HepG2 (cell line): ENCODE measurements around the gene MKS1. TPM values are rescaled to one million over a fixed set of nuclear protein-coding genes. Genes with fewer than 3 reads are reported as not detected.

Source experiments
- ETV6 ChIP-seq: sonication (generic); formaldehyde crosslinking; conservative IDR thresholded peaks from 2 replicates; pipeline ENCODE4 v1.4.0; 2020; ENCODE audit warnings: missing genetic modification reagents
- RARA ChIP-seq: IDR thresholded peaks from 2 replicates; pipeline ENCODE4 v1.6.1; 2016; ENCODE audit warnings: missing genetic modification reagents, missing compliant biosample characterization
- SRSF9 ChIP-seq: fragments of 200-400 bp; formaldehyde crosslinking; IDR thresholded peaks from 2 replicates; pipeline ENCODE4 v1.6.1; 2018; ENCODE audit warnings: borderline replicate concordance, mild to moderate bottlenecking, low read depth, low read length; ENCODE audit not compliant: insufficient read depth, poor library complexity, severe bottlenecking
- TEAD3 ChIP-seq: optimal IDR thresholded peaks from 2 replicates; pipeline ENCODE3; 2016; ENCODE audit warnings: borderline replicate concordance
- ZNF446 ChIP-seq: sonication (generic); formaldehyde crosslinking; IDR thresholded peaks from 2 replicates; pipeline ENCODE4 v1.5.0; 2020; ENCODE audit warnings: mild to moderate bottlenecking, missing genetic modification reagents
- polyA plus RNA-seq, 8 experiments: library from polyadenylated mRNA; depleted of rRNA in 3 of 8; stranded (reverse) in 7 of 8; unstranded in 1 of 8; fragments of >200 nt; fragmentation: Illumina TruSeq in 4 of 8; extraction: Trizol in 4 of 8; gene quantifications; 2 replicates each; pipeline versions ENCODE4 v1.2.1 to v1.2.3, GENCODE V29; 2011 to 2016; ENCODE audit warnings: low read depth in 4 of 8, missing spikeins in 1 of 8, mixed read lengths in 1 of 8; ENCODE audit not compliant: insufficient read depth in 1 of 8
- total RNA-seq, 5 experiments: library from RNA; depleted of rRNA; stranded (reverse); fragments of >200 nt; fragmentation: Illumina TruSeq; extraction: Trizol; gene quantifications; 2 replicates each; pipeline ENCODE4 v1.2.3, GENCODE V29; 2016; ENCODE audit warnings: low read depth in 1 of 5
- TF ChIP-seq, protein P1 (sequence below): sonication (generic); formaldehyde crosslinking; IDR thresholded peaks from 2 replicates; pipeline ENCODE4 v1.5.0; 2020; ENCODE audit warnings: mild to moderate bottlenecking, missing genetic modification reagents, borderline replicate concordance
- TF ChIP-seq, protein P2 (sequence below): IDR thresholded peaks from 2 replicates; pipeline ENCODE4 v1.6.1; 2016; ENCODE audit warnings: missing genetic modification reagents, missing compliant biosample characterization
- TF ChIP-seq, protein P3 (sequence below): sonication (generic); formaldehyde crosslinking; conservative IDR thresholded peaks from 2 replicates; pipeline ENCODE4 v1.5.0; 2020; ENCODE audit warnings: missing genetic modification reagents
- TF ChIP-seq, protein P4 (sequence below): IDR thresholded peaks from 2 replicates; pipeline ENCODE4 v1.6.1; 2016; ENCODE audit warnings: missing compliant biosample characterization, missing genetic modification reagents, borderline replicate concordance
- TF ChIP-seq, protein P5 (sequence below): IDR thresholded peaks from 2 replicates; pipeline ENCODE4 v1.4.0; 2020; ENCODE audit warnings: mild to moderate bottlenecking, missing genetic modification reagents

Gene MKS1
- total and polyA plus RNA-seq, 2 of the 13 experiments (the other 11 are each of a cell fraction or from before 2014, with no cell fraction given): 16.1 to 26.3 TPM

DNA sequence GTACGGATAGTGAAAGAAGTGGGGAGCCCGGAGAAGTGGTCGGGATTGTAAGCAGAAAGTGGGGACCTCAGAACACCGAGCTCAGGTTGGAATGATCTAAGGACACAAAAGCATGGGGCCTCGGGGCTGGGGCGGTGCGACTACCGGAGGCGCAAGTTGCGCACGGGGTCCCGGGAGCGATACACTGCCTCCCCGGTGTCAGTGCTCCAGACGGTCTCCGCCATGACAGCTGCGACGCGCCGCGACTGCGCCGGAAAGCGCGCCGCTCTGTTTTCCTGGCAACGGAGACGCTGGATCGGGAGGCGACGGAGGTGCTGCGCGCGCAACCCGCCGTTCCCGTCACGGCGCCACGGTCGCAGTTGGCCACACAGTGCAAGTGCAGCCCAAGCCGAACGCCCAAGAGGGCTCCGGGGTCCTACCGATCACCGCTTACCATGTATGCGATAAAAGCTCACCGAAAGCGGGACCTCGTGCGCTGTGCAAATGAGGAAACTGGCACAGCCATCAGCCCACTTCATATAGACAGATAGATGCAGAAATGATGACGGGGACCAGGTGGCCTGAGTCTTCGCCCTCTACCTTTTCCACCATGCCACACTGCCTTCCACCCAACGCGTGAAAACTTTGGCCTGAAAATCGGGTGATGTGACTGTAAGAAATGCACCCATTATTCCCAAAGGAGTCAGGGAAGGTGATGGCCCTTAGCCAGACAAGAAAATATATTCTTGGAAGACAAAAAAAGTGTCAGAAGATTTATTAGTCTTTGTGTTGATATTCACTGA lies at the start of gene MKS1 (continued):
- TF ChIP-seq, protein P1, sequence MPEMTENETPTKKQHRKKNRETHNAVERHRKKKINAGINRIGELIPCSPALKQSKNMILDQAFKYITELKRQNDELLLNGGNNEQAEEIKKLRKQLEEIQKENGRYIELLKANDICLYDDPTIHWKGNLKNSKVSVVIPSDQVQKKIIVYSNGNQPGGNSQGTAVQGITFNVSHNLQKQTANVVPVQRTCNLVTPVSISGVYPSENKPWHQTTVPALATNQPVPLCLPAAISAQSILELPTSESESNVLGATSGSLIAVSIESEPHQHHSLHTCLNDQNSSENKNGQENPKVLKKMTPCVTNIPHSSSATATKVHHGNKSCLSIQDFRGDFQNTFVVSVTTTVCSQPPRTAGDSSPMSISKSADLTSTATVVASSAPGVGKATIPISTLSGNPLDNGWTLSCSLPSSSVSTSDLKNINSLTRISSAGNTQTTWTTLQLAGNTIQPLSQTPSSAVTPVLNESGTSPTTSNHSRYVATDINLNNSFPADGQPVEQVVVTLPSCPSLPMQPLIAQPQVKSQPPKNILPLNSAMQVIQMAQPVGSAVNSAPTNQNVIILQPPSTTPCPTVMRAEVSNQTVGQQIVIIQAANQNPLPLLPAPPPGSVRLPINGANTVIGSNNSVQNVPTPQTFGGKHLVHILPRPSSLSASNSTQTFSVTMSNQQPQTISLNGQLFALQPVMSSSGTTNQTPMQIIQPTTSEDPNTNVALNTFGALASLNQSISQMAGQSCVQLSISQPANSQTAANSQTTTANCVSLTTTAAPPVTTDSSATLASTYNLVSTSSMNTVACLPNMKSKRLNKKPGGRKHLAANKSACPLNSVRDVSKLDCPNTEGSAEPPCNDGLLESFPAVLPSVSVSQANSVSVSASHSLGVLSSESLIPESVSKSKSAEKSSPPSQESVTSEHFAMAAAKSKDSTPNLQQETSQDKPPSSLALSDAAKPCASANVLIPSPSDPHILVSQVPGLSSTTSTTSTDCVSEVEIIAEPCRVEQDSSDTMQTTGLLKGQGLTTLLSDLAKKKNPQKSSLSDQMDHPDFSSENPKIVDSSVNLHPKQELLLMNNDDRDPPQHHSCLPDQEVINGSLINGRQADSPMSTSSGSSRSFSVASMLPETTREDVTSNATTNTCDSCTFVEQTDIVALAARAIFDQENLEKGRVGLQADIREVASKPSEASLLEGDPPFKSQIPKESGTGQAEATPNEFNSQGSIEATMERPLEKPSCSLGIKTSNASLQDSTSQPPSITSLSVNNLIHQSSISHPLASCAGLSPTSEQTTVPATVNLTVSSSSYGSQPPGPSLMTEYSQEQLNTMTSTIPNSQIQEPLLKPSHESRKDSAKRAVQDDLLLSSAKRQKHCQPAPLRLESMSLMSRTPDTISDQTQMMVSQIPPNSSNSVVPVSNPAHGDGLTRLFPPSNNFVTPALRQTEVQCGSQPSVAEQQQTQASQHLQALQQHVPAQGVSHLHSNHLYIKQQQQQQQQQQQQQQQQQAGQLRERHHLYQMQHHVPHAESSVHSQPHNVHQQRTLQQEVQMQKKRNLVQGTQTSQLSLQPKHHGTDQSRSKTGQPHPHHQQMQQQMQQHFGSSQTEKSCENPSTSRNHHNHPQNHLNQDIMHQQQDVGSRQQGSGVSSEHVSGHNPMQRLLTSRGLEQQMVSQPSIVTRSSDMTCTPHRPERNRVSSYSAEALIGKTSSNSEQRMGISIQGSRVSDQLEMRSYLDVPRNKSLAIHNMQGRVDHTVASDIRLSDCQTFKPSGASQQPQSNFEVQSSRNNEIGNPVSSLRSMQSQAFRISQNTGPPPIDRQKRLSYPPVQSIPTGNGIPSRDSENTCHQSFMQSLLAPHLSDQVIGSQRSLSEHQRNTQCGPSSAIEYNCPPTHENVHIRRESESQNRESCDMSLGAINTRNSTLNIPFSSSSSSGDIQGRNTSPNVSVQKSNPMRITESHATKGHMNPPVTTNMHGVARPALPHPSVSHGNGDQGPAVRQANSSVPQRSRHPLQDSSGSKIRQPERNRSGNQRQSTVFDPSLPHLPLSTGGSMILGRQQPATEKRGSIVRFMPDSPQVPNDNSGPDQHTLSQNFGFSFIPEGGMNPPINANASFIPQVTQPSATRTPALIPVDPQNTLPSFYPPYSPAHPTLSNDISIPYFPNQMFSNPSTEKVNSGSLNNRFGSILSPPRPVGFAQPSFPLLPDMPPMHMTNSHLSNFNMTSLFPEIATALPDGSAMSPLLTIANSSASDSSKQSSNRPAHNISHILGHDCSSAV: peak; percentile 88; the same call in 1 of the 2 replicates
- no peak; the same call in 1 of the 2 replicates for TF ChIP-seq RARA (CRISPR knock-in tag)
- TF ChIP-seq SRSF9: no peak
- TF ChIP-seq, protein P2, sequence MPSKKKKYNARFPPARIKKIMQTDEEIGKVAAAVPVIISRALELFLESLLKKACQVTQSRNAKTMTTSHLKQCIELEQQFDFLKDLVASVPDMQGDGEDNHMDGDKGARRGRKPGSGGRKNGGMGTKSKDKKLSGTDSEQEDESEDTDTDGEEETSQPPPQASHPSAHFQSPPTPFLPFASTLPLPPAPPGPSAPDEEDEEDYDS (CRISPR knock-in tag): peak; percentile 76
- TF ChIP-seq ZNF446: no peak
- TF ChIP-seq TEAD3: peak; percentile 64
- peak; percentile 40; the same call in 1 of the 2 replicates for TF ChIP-seq ETV6 (CRISPR knock-in tag)
- TF ChIP-seq, protein P3, sequence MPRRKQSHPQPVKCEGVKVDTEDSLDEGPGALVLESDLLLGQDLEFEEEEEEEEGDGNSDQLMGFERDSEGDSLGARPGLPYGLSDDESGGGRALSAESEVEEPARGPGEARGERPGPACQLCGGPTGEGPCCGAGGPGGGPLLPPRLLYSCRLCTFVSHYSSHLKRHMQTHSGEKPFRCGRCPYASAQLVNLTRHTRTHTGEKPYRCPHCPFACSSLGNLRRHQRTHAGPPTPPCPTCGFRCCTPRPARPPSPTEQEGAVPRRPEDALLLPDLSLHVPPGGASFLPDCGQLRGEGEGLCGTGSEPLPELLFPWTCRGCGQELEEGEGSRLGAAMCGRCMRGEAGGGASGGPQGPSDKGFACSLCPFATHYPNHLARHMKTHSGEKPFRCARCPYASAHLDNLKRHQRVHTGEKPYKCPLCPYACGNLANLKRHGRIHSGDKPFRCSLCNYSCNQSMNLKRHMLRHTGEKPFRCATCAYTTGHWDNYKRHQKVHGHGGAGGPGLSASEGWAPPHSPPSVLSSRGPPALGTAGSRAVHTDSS: 0 out of 2 replicates have a peak, but pooled peaks have one; percentile 57
- TF ChIP-seq, protein P4, sequence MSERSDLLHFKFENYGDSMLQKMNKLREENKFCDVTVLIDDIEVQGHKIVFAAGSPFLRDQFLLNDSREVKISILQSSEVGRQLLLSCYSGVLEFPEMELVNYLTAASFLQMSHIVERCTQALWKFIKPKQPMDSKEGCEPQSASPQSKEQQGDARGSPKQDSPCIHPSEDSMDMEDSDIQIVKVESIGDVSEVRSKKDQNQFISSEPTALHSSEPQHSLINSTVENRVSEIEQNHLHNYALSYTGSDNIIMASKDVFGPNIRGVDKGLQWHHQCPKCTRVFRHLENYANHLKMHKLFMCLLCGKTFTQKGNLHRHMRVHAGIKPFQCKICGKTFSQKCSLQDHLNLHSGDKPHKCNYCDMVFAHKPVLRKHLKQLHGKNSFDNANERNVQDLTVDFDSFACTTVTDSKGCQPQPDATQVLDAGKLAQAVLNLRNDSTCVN: peak; percentile 73
- TF ChIP-seq, protein P5, sequence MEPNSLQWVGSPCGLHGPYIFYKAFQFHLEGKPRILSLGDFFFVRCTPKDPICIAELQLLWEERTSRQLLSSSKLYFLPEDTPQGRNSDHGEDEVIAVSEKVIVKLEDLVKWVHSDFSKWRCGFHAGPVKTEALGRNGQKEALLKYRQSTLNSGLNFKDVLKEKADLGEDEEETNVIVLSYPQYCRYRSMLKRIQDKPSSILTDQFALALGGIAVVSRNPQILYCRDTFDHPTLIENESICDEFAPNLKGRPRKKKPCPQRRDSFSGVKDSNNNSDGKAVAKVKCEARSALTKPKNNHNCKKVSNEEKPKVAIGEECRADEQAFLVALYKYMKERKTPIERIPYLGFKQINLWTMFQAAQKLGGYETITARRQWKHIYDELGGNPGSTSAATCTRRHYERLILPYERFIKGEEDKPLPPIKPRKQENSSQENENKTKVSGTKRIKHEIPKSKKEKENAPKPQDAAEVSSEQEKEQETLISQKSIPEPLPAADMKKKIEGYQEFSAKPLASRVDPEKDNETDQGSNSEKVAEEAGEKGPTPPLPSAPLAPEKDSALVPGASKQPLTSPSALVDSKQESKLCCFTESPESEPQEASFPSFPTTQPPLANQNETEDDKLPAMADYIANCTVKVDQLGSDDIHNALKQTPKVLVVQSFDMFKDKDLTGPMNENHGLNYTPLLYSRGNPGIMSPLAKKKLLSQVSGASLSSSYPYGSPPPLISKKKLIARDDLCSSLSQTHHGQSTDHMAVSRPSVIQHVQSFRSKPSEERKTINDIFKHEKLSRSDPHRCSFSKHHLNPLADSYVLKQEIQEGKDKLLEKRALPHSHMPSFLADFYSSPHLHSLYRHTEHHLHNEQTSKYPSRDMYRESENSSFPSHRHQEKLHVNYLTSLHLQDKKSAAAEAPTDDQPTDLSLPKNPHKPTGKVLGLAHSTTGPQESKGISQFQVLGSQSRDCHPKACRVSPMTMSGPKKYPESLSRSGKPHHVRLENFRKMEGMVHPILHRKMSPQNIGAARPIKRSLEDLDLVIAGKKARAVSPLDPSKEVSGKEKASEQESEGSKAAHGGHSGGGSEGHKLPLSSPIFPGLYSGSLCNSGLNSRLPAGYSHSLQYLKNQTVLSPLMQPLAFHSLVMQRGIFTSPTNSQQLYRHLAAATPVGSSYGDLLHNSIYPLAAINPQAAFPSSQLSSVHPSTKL: peak; percentile 64
